Fibroblast of lung (primary cell): ENCODE data around the gene DEPP1. TPM values are rescaled to one million over a fixed set of nuclear protein-coding genes. Genes with fewer than 3 reads are reported as not detected.

ENCODE experiments used
- DNase-seq, 2 donors: peaks; one replicate each; pipeline versions ENCODE4 v3.0.0 to v3.0.0-alpha.2; 2010; ENCODE audit warnings: low read depth in 2 of 2
- H2AFZ ChIP-seq: 2 replicates; pipeline ENCODE4 v1.5.1; 2012; ENCODE audit warnings: low read length, control low read depth, inconsistent platforms
- H3K27ac ChIP-seq: 2 replicates; pipeline ENCODE4 v1.5.1; 2011; ENCODE audit warnings: low read length, control low read depth; ENCODE audit not compliant: insufficient read depth
- H3K27me3 ChIP-seq: 2 replicates; pipeline ENCODE4 v1.5.1; 2011; ENCODE audit warnings: mild to moderate bottlenecking, low read length; ENCODE audit not compliant: control insufficient read depth, insufficient read depth
- H3K36me3 ChIP-seq: 2 replicates; pipeline ENCODE4 v1.5.1; 2011; ENCODE audit warnings: low read length; ENCODE audit not compliant: control insufficient read depth, insufficient read depth
- H3K4me1 ChIP-seq: 2 replicates; pipeline ENCODE4 v1.5.1; 2011; ENCODE audit warnings: low read length; ENCODE audit not compliant: control insufficient read depth, insufficient read depth; ENCODE audit errors: extremely low read depth
- H3K4me2 ChIP-seq: 2 replicates; pipeline ENCODE4 v1.5.1; 2011; ENCODE audit warnings: low read length, control low read depth; ENCODE audit not compliant: insufficient read depth; ENCODE audit errors: extremely low read depth
- H3K4me3 ChIP-seq, 4 experiments: fragments of 200-600 bp in 1 of 4; sonication (generic) in 1 of 4; replicated peaks in 1 of 4; 2 replicates each; pipeline ENCODE4 v1.5.1; 2011 to 2016; ENCODE audit warnings: low read length in 4 of 4, low read depth in 3 of 4, mild to moderate bottlenecking in 3 of 4, control low read depth in 2 of 4, inconsistent platforms in 1 of 4, mixed read lengths in 1 of 4; ENCODE audit not compliant: insufficient read depth in 1 of 4; ENCODE audit errors: control extremely low read depth in 1 of 4
- H3K79me2 ChIP-seq: 2 replicates; pipeline ENCODE4 v1.5.1; 2012; ENCODE audit warnings: mild to moderate bottlenecking, low read length, inconsistent platforms; ENCODE audit not compliant: control insufficient read depth, insufficient read depth
- H3K9ac ChIP-seq: 2 replicates; pipeline ENCODE4 v1.5.1; 2011; ENCODE audit warnings: mild to moderate bottlenecking, low read length, control low read depth; ENCODE audit not compliant: insufficient read depth
- H3K9me3 ChIP-seq: 2 replicates; pipeline ENCODE4 v1.5.1; 2012; ENCODE audit warnings: low read depth, low read length; ENCODE audit not compliant: control insufficient read depth, insufficient read depth
- H4K20me1 ChIP-seq: 2 replicates; pipeline ENCODE4 v1.5.1; 2011; ENCODE audit warnings: low read length; ENCODE audit not compliant: control insufficient read depth, insufficient read depth; ENCODE audit errors: extremely low read depth
- CTCF ChIP-seq, 2 donors: IDR thresholded peaks in 1 of 2; conservative IDR thresholded peaks in 1 of 2; 1 replicate in 1 of 2; 2 replicates in 1 of 2; pipeline ENCODE4 v1.5.1; 2011 to 2012; ENCODE audit warnings: low read length in 2 of 2, control low read depth in 1 of 2, inconsistent platforms in 1 of 2, low read depth in 1 of 2, mild to moderate bottlenecking in 1 of 2
- EZH2 ChIP-seq: IDR thresholded peaks from 2 replicates; pipeline ENCODE4 v1.5.1; 2012; ENCODE audit warnings: low read length, control low read depth, mild to moderate bottlenecking; ENCODE audit errors: missing control alignments
- polyA plus RNA-seq, 2 donors: library from polyadenylated mRNA; depleted of rRNA in 1 of 2; stranded (reverse) in 1 of 2; unstranded in 1 of 2; fragments of >200 nt; gene quantifications; 2 replicates each; pipeline ENCODE4 v1.2.1, GENCODE V29; 2011 to 2012; ENCODE audit warnings: missing spikeins in 1 of 2
- total RNA-seq: library from RNA; depleted of rRNA; stranded (reverse); fragments of >200 nt; gene quantifications from 2 replicates; pipeline ENCODE4 v1.2.1, GENCODE V29; 2014

Gene DEPP1
- total and polyA plus RNA-seq, 2 donors (not counting 1 experiment from before 2014, with no cell fraction given): 30.3 to 120 TPM

GRCh38 chr10:44963772-44964633 is 14.6 kb downstream of the DEPP1 start:
- DNase-seq: peak; percentile 34 to 58
- H3K9me3 ChIP-seq: no peaks in the 10 kb centered on the region
- H3K9ac ChIP-seq: no peak overlapping the region
- peak overlapping the region; percentile 20 for H2AFZ ChIP-seq
- no peaks in the 10 kb centered on the region for H3K79me2 ChIP-seq
- H3K4me2 ChIP-seq: no peak overlapping the region
- no peaks in the 10 kb centered on the region for H3K36me3 ChIP-seq
- no peak overlapping the region for H3K27ac ChIP-seq
- peaks cover 8% of the 10 kb centered on the region for H3K4me1 ChIP-seq
- H3K27me3 ChIP-seq: no peaks in the 10 kb centered on the region
- TF ChIP-seq CTCF (conservative IDR thresholded peaks at IDR 0.05 in 1 of 2, IDR thresholded peaks at IDR 0.05 in 1 of 2; ENCODE audit: low read depth in 1 of 2, low read length in 2 of 2) (no peak), EZH2 (no peak)
- H3K4me3 ChIP-seq: no peak overlapping the region
- no peaks in the 10 kb centered on the region for H4K20me1 ChIP-seq

- DNase-seq: no peak
Measured at GRCh38 chr10:44962870-44963738, 15.5 kb downstream of the DEPP1 start.

More at GRCh38 chr10:44962870-44963738, 15.5 kb downstream of the DEPP1 start:
- Histone ChIP-seq H3K27me3 (no peaks in the 10 kb centered on the region), H3K4me1 (peaks cover 13% of the 10 kb centered on the region), H3K4me3 (no peak overlapping the region), H4K20me1 (no peaks in the 10 kb centered on the region), H3K79me2 (no peaks in the 10 kb centered on the region), H3K4me2 (no peak overlapping the region), H3K36me3 (no peaks in the 10 kb centered on the region), H3K9ac (no peak overlapping the region), H3K9me3 (no peaks in the 10 kb centered on the region), H3K27ac (no peak overlapping the region), H2AFZ (no peak overlapping the region)
- peak in 1 of 2 donors; percentile 22 for TF ChIP-seq CTCF (conservative IDR thresholded peaks at IDR 0.05 in 1 of 2, IDR thresholded peaks at IDR 0.05 in 1 of 2; ENCODE audit: low read depth in 1 of 2, low read length in 2 of 2)
- TF ChIP-seq EZH2: no peak
